Activated T-cell treated with anti-CD3 and anti-CD28 coated beads, Interleukin-2, amount 50 U/mL, for 48 hours (primary cell): ENCODE measurements around the gene XIAP.
"Not testable (repeated sequence)": the region's sequence is repeated elsewhere in the genome, so short reads cannot be mapped to it uniquely, and the experiment has no call there.

Experiments
- DNase-seq, 2 experiments: peaks; one replicate each; pipeline ENCODE4 v3.0.0-alpha.2; 2020

The XIAP gene

GRCh38 chrX:123859846-123860838 is at the start of gene XIAP:
TSS of gene XIAP (plus strand) at chrX:123860053. CDS start at chrX:123885663, 25,610 bp downstream.
- peak; percentile 79 to 82 for DNase-seq

- DNase-seq: no peak
Observed at GRCh38 chrX:123814343-123814742, 45.5 kb upstream of the XIAP start.

- DNase-seq: not testable (repeated sequence)
Observed at GRCh38 chrX:123814934-123815394, 44.9 kb upstream of the XIAP start.

GRCh38 chrX:123817288-123817894 is 42.5 kb upstream of the XIAP start:
- no peak for DNase-seq

- DNase-seq: no peak
Observed at GRCh38 chrX:123818243-123818642, 41.6 kb upstream of the XIAP start.

GRCh38 chrX:123822965-123823364 is 36.9 kb upstream of the XIAP start:
- DNase-seq: no peak

- DNase-seq: peak; percentile 27 to 32
Observed at GRCh38 chrX:123830309-123830708, 29.5 kb upstream of the XIAP start.

- peak; percentile 78 to 81 for DNase-seq
Observed at GRCh38 chrX:123833387-123833786, 26.5 kb upstream of the XIAP start.

GRCh38 chrX:123834116-123834515 is 25.7 kb upstream of the XIAP start:
- DNase-seq: no peak

- DNase-seq: peak; percentile 58 to 65
Observed at GRCh38 chrX:123835661-123836371, 24.0 kb upstream of the XIAP start.

GRCh38 chrX:123845129-123845528 is 14.7 kb upstream of the XIAP start:
- not testable (repeated sequence) for DNase-seq

GRCh38 chrX:123846577-123847038 is 13.2 kb upstream of the XIAP start:
- DNase-seq: no peak

GRCh38 chrX:123847056-123847455 is 12.8 kb upstream of the XIAP start:
- DNase-seq: no peak

GRCh38 chrX:123849096-123849495 is 10.8 kb upstream of the XIAP start:
- DNase-seq: no peak

GRCh38 chrX:123849906-123850305 is 9.9 kb upstream of the XIAP start:
- DNase-seq: not testable (repeated sequence)

GRCh38 chrX:123851079-123851478 is 8.8 kb upstream of the XIAP start:
- DNase-seq: no peak

- no peak for DNase-seq
Observed at GRCh38 chrX:123854329-123854728, 5.5 kb upstream of the XIAP start.

GRCh38 chrX:123859409-123859845 is 426 bp upstream of the XIAP start:
- peak in 1 of 2 experiments; percentile 78 for DNase-seq

- no peak for DNase-seq
Observed at GRCh38 chrX:123860983-123861382, 1.1 kb downstream of the XIAP start.

GRCh38 chrX:123869488-123869887 is 9.6 kb downstream of the XIAP start:
- no peak for DNase-seq

GRCh38 chrX:123871309-123871708 is 11.5 kb downstream of the XIAP start:
- no peak for DNase-seq

- no peak for DNase-seq
Observed at GRCh38 chrX:123873956-123874355, 14.1 kb downstream of the XIAP start.

GRCh38 chrX:123876177-123876576 is 16.3 kb downstream of the XIAP start:
- DNase-seq: no peak
